Measurements from ENCODE around the gene TICAM2.
"Not testable (repeated sequence)": the region's sequence is repeated elsewhere in the genome, so short reads cannot be mapped to it uniquely, and the experiment has no call there.

TICAM2 gene

DNA sequence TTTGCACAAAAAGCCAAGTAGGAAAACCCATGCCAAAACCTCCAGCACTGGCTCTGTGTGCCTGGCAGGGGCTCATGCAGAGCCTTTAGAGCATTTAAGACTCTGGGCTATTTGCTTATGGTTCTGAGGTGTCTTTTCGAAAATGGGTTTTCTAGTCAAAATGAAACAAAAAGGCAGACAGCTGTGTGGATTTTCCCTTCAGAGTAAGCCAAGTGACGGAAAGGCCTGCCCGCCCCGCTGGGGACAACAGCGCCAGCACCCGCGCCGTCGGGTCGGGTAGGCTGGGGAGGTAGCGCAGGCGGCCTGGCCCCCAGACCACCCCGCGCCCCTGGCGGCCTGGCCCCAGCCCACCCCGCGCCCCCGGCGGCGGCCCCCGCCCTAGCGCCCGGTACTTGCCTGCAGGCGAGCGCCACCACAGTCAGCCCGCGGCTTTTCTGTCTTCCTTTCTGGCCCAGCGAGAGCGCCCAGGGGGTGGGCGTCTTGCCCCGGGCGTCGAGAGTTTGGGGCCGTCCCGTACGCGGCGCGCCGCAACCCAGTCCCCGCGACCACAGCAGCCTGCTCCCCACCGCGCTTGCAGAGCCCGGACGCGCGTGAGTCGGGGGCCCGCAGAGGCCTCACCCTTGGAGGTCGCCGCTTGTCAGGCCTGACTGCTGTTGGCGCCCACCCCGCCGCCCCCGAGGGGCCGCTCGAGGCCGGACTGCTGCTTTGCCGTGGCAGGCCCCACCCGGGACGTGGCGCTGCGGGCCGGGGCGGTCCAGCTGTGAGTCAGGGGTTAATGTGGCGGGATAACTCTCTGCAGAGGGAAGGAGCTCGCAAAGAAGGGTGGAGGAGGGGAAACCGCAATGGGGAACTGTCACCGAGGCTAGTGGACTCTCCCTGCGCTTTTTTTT lies at the start of gene TICAM2:
Gene TICAM2 (minus strand): TSS at position 779 of the 890 bp plus-strand sequence. CDS start 21,223 bp downstream, outside the sequence.
- peak; percentile 48 to 50 for DNase-seq (ENCODE audit: extremely low read depth in 1 of 2, low read depth in 1 of 2)

GRCh38 chr5:115649541-115649940 lies 47.3 kb upstream of the TICAM2 start:
- no peak for DNase-seq (ENCODE audit: extremely low read depth in 1 of 2, low read depth in 1 of 2)

DNA sequence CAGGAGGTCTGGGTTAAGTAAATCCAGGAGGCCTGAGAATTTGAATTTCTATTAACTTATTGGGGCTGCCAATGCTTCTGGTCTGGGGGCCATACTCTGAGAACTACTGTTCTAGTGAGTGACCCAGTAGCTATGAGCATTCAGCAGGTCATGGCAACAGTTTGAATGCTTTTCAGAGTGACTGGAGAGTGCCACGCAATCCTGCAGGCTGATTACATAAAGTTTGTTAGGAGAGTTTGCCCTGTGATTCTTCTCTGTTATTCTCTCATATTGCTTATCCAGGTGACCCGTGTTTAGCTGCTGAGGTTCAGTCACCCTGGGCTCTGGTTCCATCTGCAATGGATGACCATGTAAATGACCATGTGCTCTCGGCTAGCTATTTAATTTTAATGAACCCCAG lies 45.8 kb upstream of the TICAM2 start:
- DNase-seq (ENCODE audit: extremely low read depth in 1 of 2, low read depth in 1 of 2), result no peak

DNA sequence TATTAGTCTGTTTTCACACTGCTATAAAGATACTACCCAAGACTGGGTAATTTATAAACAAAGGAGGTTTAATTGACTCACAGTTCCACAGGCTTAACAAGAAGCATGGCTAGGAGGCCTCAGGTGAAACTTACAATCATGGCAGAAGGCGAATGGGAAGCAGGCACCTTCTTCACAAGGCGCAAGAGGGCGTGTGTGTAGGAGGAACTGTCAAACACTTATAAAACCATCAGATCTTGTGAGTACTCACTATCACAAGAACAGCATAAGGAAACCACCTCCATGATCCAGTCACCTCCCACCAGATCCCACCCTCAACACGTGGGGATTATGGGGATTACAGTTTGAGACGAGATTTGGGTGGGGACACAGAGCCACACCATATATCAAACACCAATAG lies 43.1 kb upstream of the TICAM2 start:
- DNase-seq (ENCODE audit: extremely low read depth in 1 of 2, low read depth in 1 of 2), result not testable (repeated sequence)

- no peak for DNase-seq (ENCODE audit: extremely low read depth in 1 of 2, low read depth in 1 of 2)
These were observed 41.8 kb upstream of the TICAM2 start for GRCh38 chr5:115644046-115644445.

DNA sequence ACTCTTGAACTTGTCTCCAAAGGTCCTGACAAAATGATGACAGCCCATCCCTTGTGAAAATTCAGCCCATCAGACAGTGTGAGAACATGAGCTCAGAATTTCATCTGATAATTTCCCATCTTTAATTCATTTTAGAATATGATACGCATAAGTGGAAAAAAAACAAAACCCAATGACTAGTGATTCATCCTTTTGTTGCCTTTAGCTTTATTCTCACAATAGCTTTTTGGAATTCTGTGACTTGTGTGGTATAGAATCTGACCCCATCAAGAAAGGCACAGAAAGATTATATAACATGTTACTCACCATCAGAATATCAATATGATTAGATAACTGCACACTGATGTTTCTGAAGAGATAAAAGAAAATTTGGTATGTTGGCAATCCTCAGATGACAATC lies 39.7 kb upstream of the TICAM2 start:
- no peak for DNase-seq (ENCODE audit: extremely low read depth in 1 of 2, low read depth in 1 of 2)

DNA sequence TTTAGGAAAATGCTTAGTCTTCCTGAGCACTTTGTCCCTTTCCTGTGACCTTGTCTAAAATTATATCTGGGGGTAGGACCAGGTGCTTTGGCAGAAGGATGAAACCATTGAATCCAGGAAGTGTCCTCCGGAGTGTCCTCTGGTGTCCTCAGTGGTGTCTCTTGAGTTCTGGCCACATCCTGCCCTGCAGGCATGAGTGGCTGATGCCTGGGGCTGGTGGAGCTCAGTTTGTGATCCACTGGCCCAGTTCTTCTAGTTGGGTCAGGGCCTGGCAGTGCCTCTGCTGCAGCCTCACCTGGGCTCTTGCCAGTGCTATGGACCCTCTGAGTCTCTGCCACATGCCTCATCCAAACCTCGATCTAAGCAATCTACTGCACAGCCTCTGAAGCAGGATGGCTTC lies 38.0 kb upstream of the TICAM2 start:
- DNase-seq (ENCODE audit: extremely low read depth in 1 of 2, low read depth in 1 of 2), result no peak

GRCh38 chr5:115639377-115639776 lies 37.1 kb upstream of the TICAM2 start:
- no peak for DNase-seq (ENCODE audit: extremely low read depth in 1 of 2, low read depth in 1 of 2)

DNA sequence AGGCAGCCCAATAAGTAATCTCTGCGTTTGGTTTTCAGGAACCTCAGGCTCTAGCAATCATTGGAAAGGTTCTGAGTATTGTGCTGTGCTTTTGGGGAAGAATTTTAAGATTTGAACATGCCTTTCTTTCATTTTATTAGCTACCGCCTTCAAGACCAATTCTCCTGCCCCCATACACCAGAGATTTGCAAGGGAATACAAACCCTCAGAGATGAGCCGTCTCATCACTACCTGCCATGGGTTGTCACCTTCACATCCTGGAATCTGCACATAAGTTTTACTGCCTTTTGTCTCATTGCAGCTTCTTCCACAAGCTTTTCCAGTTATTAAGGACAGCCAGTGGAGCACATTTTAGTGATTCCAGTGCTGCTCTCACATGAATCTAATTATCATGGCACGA lies 35.2 kb upstream of the TICAM2 start:
- no peak for DNase-seq (ENCODE audit: extremely low read depth in 1 of 2, low read depth in 1 of 2)

DNA sequence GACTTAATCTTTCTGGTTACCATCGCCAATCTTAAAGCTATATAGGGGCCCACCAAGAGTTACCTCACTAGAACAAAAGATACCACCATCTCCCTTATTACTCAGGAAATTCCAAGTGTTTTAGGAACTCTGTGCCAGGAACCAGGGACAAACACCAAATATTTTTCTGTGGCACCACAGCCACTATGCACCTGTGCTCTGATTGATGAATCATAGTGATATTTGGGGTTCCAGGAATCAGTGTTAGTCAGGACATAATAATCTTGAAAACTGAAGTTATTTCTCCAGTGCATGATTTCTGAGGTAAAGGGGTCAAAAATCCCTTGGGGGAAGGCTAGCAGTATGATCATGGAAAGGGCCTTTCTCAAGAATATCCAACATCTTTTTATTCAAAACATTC lies 33.7 kb upstream of the TICAM2 start:
- DNase-seq (ENCODE audit: extremely low read depth in 1 of 2, low read depth in 1 of 2), result no peak

DNA sequence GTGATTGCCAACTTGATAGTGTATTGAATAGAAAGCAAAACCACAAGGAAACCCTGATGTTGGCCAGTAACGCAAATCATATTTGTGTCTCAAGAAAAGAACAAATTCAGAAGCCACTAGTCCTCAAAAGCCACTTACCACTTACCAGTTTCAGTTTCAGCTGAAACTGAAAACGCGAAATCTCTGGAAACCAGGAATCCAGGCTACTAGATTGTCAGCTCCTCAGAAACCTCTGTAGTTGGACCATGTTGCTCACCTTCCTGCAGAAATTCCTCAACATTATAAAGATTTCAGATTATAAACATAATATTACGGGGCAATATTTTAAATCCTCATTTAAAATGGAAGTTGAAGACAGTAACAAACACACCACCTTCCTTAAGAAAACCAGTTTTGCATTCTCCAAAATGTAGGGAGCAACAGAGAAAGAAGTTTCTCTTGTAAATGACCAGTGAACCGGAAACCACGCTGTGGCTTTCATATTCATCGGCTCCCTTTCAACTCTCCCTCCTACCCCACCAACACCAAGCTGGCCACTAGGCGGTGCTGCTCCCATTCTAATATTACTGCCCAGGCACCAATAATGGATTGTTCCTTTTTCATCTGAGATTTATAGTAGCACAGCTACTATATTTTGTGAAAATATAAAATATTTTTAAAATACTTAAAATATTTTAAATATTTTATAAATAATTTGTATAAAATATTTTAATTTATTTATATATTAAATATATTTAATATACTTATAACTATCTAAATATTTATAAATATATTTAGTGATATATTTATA lies 32.3 kb upstream of the TICAM2 start:
- DNase-seq (ENCODE audit: extremely low read depth in 1 of 2, low read depth in 1 of 2), result peak; percentile 64 to 74

DNA sequence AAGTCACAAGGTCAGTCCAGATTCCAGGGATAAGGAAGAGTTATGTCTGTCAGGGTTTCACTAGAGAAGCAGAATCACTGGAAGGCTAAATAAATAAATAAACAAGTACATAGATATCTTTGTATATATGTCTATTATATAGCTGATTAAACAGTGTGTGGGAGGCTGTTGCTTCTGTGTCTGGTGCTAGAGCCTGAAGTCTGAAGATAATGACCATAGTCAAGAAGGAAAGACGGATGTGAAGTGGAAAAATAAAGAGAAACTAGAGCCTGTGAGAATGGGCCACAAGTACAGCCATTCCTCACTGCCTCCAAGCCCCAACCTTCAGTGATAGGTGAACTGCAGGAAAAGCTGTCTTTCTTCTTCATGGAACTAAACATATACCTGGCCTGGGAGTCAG lies 27.6 kb upstream of the TICAM2 start:
- no peak for DNase-seq (ENCODE audit: extremely low read depth in 1 of 2, low read depth in 1 of 2)

DNA sequence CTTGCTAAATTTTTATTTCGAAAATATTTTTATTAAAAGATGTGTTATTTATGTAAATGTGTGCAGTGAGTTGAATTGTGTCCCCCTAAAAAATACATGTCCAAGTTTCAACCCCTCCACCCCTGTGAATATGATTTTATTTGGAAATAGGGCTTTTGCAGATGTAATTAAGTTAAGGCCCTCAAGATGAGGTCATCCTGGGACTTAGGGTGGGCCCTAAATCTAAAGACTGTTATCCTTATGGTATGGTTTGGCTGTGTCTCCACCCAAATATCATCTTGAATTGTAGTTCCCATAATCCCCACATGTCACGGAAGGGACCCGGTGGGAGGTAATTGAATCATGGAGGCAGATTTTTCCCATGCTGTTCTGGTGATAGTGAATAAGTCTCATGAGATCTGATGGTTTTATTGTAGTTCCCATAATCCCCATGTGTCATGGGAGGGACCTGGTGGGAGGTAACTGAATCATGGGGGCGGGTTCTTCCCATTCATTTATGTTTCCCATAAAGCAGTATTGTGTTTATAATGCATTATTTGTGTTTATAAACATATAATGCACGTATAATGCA lies 25.1 kb upstream of the TICAM2 start:
- DNase-seq (ENCODE audit: extremely low read depth in 1 of 2, low read depth in 1 of 2), result no peak

- no peak for DNase-seq (ENCODE audit: extremely low read depth in 1 of 2, low read depth in 1 of 2)
These were observed 24.2 kb upstream of the TICAM2 start for GRCh38 chr5:115626445-115626823.

DNA sequence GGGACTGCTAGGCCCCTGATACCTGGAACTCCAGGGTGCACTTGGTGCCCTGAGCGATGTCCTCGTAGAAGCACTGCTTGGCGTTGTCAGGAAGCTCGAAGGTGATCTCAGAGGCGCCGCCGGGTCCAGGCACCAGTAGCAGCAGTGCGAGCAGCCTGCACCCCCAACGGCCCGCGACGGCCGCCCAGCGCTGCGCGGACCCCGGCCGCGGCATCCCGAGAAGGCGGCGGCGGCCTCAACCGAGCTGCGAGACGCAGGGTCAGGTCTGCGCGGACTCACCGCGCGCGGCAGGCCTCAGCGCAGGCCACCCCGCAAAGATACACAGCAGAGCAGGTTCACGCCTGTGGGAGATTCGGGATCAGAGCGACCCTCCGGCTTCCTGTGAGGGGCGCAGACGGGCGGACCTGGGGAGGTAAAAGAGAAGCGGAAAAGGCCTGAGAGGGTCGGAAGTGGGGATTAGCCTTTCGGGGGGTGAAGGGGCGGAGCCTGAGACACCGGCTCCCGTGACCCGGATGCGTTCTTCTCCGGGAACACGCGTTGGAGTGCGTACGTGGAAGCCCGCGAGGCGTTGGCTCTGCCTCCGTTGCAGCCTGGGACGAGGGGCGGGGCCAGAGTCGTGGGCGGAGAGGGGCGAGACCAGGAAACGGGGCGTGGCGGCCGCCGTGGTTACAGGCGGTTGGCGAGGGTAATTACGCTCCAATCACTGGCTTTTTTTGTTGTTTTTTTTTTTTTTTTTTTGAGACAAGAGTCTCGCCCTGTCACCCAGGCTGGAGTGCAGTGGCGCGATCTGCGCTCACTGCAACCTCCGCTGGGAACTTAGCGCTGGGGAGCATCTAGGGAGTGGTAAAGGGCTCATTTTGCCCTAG lies 23.5 kb upstream of the TICAM2 start, which contains the start of gene TMED7:
Gene TMED7 (minus strand): TSS at position 458 of the 866 bp plus-strand sequence. CDS start 244 bp downstream, at position 214.
- peak; percentile 100 for DNase-seq (ENCODE audit: extremely low read depth in 1 of 2, low read depth in 1 of 2)

- no peak for DNase-seq (ENCODE audit: extremely low read depth in 1 of 2, low read depth in 1 of 2)
These were observed 22.7 kb upstream of the TICAM2 start for GRCh38 chr5:115624994-115625393.

DNA sequence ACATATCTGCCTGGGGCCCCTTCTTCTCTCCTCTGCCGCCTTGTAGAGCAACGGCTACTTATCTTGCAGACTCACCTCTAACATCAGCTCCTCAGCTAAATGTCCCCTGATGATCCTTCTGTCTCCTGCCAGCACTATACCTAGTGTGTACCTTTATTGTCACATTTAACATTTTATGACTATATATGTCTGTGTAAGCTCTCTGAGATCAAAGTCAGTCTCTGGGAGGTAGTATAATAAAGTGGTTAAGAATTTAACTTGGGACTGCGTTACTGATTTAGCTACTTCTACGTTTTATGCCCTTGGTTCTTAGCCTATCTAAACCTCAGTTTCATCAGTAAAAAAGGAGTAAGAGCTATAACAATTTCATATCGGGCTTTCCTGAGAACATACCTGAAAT lies 21.4 kb upstream of the TICAM2 start:
- DNase-seq (ENCODE audit: extremely low read depth in 1 of 2, low read depth in 1 of 2), result no peak

- no peak for DNase-seq (ENCODE audit: extremely low read depth in 1 of 2, low read depth in 1 of 2)
These were observed 19.2 kb upstream of the TICAM2 start for GRCh38 chr5:115621365-115621900.

- DNase-seq (ENCODE audit: extremely low read depth in 1 of 2, low read depth in 1 of 2), result no peak
These were observed 14.6 kb upstream of the TICAM2 start for GRCh38 chr5:115616892-115617291.

- no peak for DNase-seq (ENCODE audit: extremely low read depth in 1 of 2, low read depth in 1 of 2)
These were observed 14.2 kb upstream of the TICAM2 start for GRCh38 chr5:115616472-115616871.

All from stimulated activated CD8-positive, alpha-beta memory T cell treated with anti-CD3 and anti-CD28 coated beads, Interleukin-7, amount 100 ng/mL, for 48 hours (primary cell).